Caco-2 (cell line): ENCODE results near the gene SMAD2. TPM values are rescaled to one million over a fixed set of nuclear protein-coding genes. Genes with fewer than 3 reads are reported as not detected.

Source experiments
- BruUV-seq: library from RNA; stranded (reverse); fragments of 400-500 nt; replicated peaks from 2 replicates; lab custom pipeline; 2021; lab: Mats Ljungman, UMichigan
- CTCF ChIA-PET: fragments of 300-600 bp; sonication (Branson Sonifier 250); formaldehyde crosslinking; loops from one replicate; lab custom pipeline; 2022; ENCODE audit warnings: antibody characterized with exemption; lab: Charles Lee
- POLR2A ChIA-PET: fragments of 300-600 bp; sonication (Branson Sonifier 250); formaldehyde crosslinking; loops from one replicate; lab custom pipeline; 2022; ENCODE audit warnings: antibody characterized with exemption; lab: Charles Lee
- DNase-seq, 2 experiments: peaks; one replicate each; pipeline versions ENCODE4 v3.0.0 to v3.0.0-alpha.2; 2020 to 2022
- H3K27me3 ChIP-seq: replicated peaks from 2 replicates; pipeline ENCODE4 v1.6.0; 2011; ENCODE audit warnings: low read length; ENCODE audit not compliant: control insufficient read depth, insufficient read depth
- H3K36me3 ChIP-seq: 2 replicates; pipeline ENCODE4 v1.5.1; 2011; ENCODE audit warnings: low read length; ENCODE audit not compliant: control insufficient read depth, insufficient read depth
- H3K4me1 ChIP-seq: fragments of 250-450 bp; sonication (Bioruptor Pico); 2 replicates; pipeline ENCODE4 v1.5.1; 2020; ENCODE audit warnings: mild to moderate bottlenecking
- H3K4me3 ChIP-seq: 2 replicates; pipeline ENCODE4 v1.5.1; 2011; ENCODE audit warnings: low read depth, mild to moderate bottlenecking, control low read depth, low read length
- H3K9me3 ChIP-seq: fragments of 250-450 bp; sonication (Bioruptor Pico); 2 replicates; pipeline ENCODE4 v1.5.1; 2020; ENCODE audit warnings: mild to moderate bottlenecking, moderate library complexity
- H3K27ac Mint-ChIP-seq: one replicate; pipeline ENCODE4 v1.8.0; 2022; ENCODE audit warnings: mixed read lengths; ENCODE audit not compliant: unreplicated experiment
- H3K27me3 Mint-ChIP-seq: one replicate; pipeline ENCODE4 v1.8.0; 2022; ENCODE audit warnings: mixed read lengths; ENCODE audit not compliant: insufficient read depth, unreplicated experiment
- H3K36me3 Mint-ChIP-seq: one replicate; pipeline ENCODE4 v1.8.0; 2022; ENCODE audit warnings: mild to moderate bottlenecking, mixed read lengths; ENCODE audit not compliant: insufficient read depth, unreplicated experiment
- H3K4me1 Mint-ChIP-seq: one replicate; pipeline ENCODE4 v1.8.0; 2022; ENCODE audit warnings: low read depth, mixed read lengths; ENCODE audit not compliant: unreplicated experiment
- H3K4me3 Mint-ChIP-seq: one replicate; pipeline ENCODE4 v1.8.0; 2022; ENCODE audit warnings: mild to moderate bottlenecking, moderate library complexity, mixed read lengths; ENCODE audit not compliant: unreplicated experiment
- H3K9me3 Mint-ChIP-seq: one replicate; pipeline ENCODE4 v1.8.0; 2022; ENCODE audit warnings: mixed read lengths; ENCODE audit not compliant: unreplicated experiment
- CTCF ChIP-seq, 2 experiments: fragments of 200-600 bp in 1 of 2; IDR thresholded peaks; 1 replicate in 1 of 2; 2 replicates in 1 of 2; pipeline versions ENCODE4 v1.5.1 to v1.8.0; 2011 to 2022; ENCODE audit warnings: antibody characterized with exemption in 1 of 2, control low read depth in 1 of 2, inconsistent platforms in 1 of 2, low read depth in 1 of 2, low read length in 1 of 2, mild to moderate bottlenecking in 1 of 2, moderate library complexity in 1 of 2; ENCODE audit not compliant: insufficient read depth in 1 of 2, severe bottlenecking in 1 of 2, unreplicated experiment in 1 of 2
- intact Hi-C: fragments of 100-400 bp; cut with micrococcal nuclease; formaldehyde crosslinking; loops from one replicate; pipeline ENCODE4 v1.10.0; 2022; ENCODE audit not compliant: unreplicated experiment
- total RNA-seq: library from RNA; stranded (reverse); gene quantifications from 2 replicates; pipeline ENCODE4 v1.2.3, GENCODE V29; 2022

Gene SMAD2
- total RNA-seq, 1 experiment from 2014 or later = 53.5 TPM

- no peak for DNase-seq
- POLR2A ChIA-PET = no interaction called here
- H3K36me3 ChIP-seq = no peaks in the 10 kb centered on the region
- no peaks in the 10 kb centered on the region for H3K9me3 ChIP-seq
- H3K27me3 ChIP-seq = no peaks in the 10 kb centered on the region
- Mint-ChIP-seq H3K27me3 (peaks cover 9% of the 10 kb centered on the region), H3K4me1 (no peaks in the 10 kb centered on the region), H3K9me3 (no peaks in the 10 kb centered on the region), H3K4me3 (no peak overlapping the region), H3K27ac (no peak overlapping the region), H3K36me3 (no peaks in the 10 kb centered on the region)
- CTCF ChIA-PET = no interaction called here
- intact Hi-C loops = no loop called here
- no TSS peak for BruUV-seq
- TF ChIP-seq CTCF (IDR thresholded peaks at IDR 0.05; ENCODE audit: insufficient read depth in 1 of 2, low read depth in 1 of 2, low read length in 1 of 2, severe bottlenecking in 1 of 2, unreplicated experiment in 1 of 2) = no peak
- no peak overlapping the region for H3K4me3 ChIP-seq
- no peaks in the 10 kb centered on the region for H3K4me1 ChIP-seq
Observed at GRCh38 chr18:47953471-47953931, 23.0 kb upstream of the SMAD2 start.

GRCh38 chr18:47950511-47950910, 20.1 kb upstream of the SMAD2 start:
- Mint-ChIP-seq H3K27ac (no peak overlapping the region), H3K9me3 (no peaks in the 10 kb centered on the region), H3K27me3 (peaks cover 9% of the 10 kb centered on the region), H3K4me1 (no peaks in the 10 kb centered on the region), H3K36me3 (no peaks in the 10 kb centered on the region), H3K4me3 (no peak overlapping the region)
- no peak for DNase-seq
- Histone ChIP-seq H3K27me3 (no peaks in the 10 kb centered on the region), H3K4me1 (no peaks in the 10 kb centered on the region), H3K4me3 (no peak overlapping the region), H3K9me3 (no peaks in the 10 kb centered on the region), H3K36me3 (no peaks in the 10 kb centered on the region)
- POLR2A ChIA-PET = no interaction called here
- intact Hi-C loops = no loop called here
- TF ChIP-seq CTCF (IDR thresholded peaks at IDR 0.05; ENCODE audit: insufficient read depth in 1 of 2, low read depth in 1 of 2, low read length in 1 of 2, severe bottlenecking in 1 of 2, unreplicated experiment in 1 of 2) = no peak
- no TSS peak for BruUV-seq
- CTCF ChIA-PET = no interaction called here

- TF ChIP-seq CTCF (IDR thresholded peaks at IDR 0.05; ENCODE audit: insufficient read depth in 1 of 2, low read depth in 1 of 2, low read length in 1 of 2, severe bottlenecking in 1 of 2, unreplicated experiment in 1 of 2) = no peak
- no peaks in the 10 kb centered on the region for H3K9me3 ChIP-seq
- Mint-ChIP-seq H3K27ac (no peak overlapping the region), H3K27me3 (peaks cover 9% of the 10 kb centered on the region), H3K36me3 (no peaks in the 10 kb centered on the region), H3K9me3 (no peaks in the 10 kb centered on the region), H3K4me1 (no peaks in the 10 kb centered on the region), H3K4me3 (no peak overlapping the region)
- H3K4me1 ChIP-seq = no peaks in the 10 kb centered on the region
- ChIA-PET POLR2A (no interaction called here), CTCF (no interaction called here)
- no TSS peak for BruUV-seq
- no peaks in the 10 kb centered on the region for H3K36me3 ChIP-seq
- no peak for DNase-seq
- intact Hi-C loops = no loop called here
- no peak overlapping the region for H3K4me3 ChIP-seq
- H3K27me3 ChIP-seq = no peaks in the 10 kb centered on the region
Observed at GRCh38 chr18:47949202-47949601, 18.7 kb upstream of the SMAD2 start.
